ENCODE data around the gene PPARD. TPM values are rescaled to one million over a fixed set of nuclear protein-coding genes. Genes with fewer than 3 reads are reported as not detected.

The PPARD gene
- total and polyA plus RNA-seq, 4 experiments from 2014 or later: 2.6 to 38.7 (median 24.0) TPM

- intact Hi-C loops (cut with micrococcal nuclease): no loop called here
- ChIA-PET POLR2A (ENCODE audit: partially characterized antibody) (no interaction called here), CTCF (ENCODE audit: partially characterized antibody) (interaction anchor here (1.0 to 11.9 kb wide), 2 partner anchors 22 to 96 kb away, joined by 3 to 243 read pairs; partner anchors contain the start of gene PPARD)
These were observed 98.8 kb downstream of the PPARD start for GRCh38 chr6:35441205-35441604.

GRCh38 chr6:35441642-35442041, 99.3 kb downstream of the PPARD start:
- Histone ChIP-seq H3K4me3 (ENCODE audit: low read length in 2 of 2) (no peak overlapping the region), H3K36me3 (ENCODE audit: insufficient read depth, low read length) (no peaks in the 10 kb centered on the region), H3K4me1 (ENCODE audit: insufficient read depth, low read length) (peaks cover 6% of the 10 kb centered on the region), H3K27me3 (ENCODE audit: insufficient read depth, low read length) (no peaks in the 10 kb centered on the region), H3K27ac (ENCODE audit: low read depth, low read length) (no peak overlapping the region), H3K9me3 (ENCODE audit: control insufficient read depth in 1 of 2, low read length in 2 of 2) (no peaks in the 10 kb centered on the region)
- no peaks in the 10 kb centered on the region for H3K36me3 Mint-ChIP-seq
- no peaks in the 10 kb centered on the region for H3K27me3 Mint-ChIP-seq
- ChIA-PET CTCF (ENCODE audit: partially characterized antibody) (interaction anchor here (0.6 to 11.9 kb wide), 2 partner anchors 96 to 328 kb away, joined by 3 to 243 read pairs; partner anchors contain the start of gene PPARD), POLR2A (ENCODE audit: partially characterized antibody) (no interaction called here)
- DNase-seq: no peak
- intact Hi-C loops (cut with micrococcal nuclease): no loop called here
- H3K4me1 Mint-ChIP-seq: peaks cover 2 to 17% (median 5%) of the 10 kb centered on the region in 4 donors
- no peak overlapping the region for H3K27ac Mint-ChIP-seq
- H3K4me3 Mint-ChIP-seq: no peak overlapping the region
- no peaks in the 10 kb centered on the region for H3K9me3 Mint-ChIP-seq

More at GRCh38 chr6:35441205-35441604, 98.8 kb downstream of the PPARD start:
- H3K27me3 Mint-ChIP-seq: no peaks in the 10 kb centered on the region
- H3K27ac ChIP-seq (ENCODE audit: low read depth, low read length): no peak overlapping the region
- H3K9me3 Mint-ChIP-seq: no peaks in the 10 kb centered on the region
- DNase-seq: no peak
- peaks cover 6% of the 10 kb centered on the region for H3K4me1 ChIP-seq (ENCODE audit: insufficient read depth, low read length)
- H3K4me3 ChIP-seq (ENCODE audit: low read length in 2 of 2): no peak overlapping the region
- H3K4me1 Mint-ChIP-seq: peaks cover 2 to 13% (median 5%) of the 10 kb centered on the region in 4 donors
- no peak overlapping the region for H3K4me3 Mint-ChIP-seq
- no peak overlapping the region for H3K27ac Mint-ChIP-seq
- H3K36me3 Mint-ChIP-seq: no peaks in the 10 kb centered on the region
- H3K9me3 ChIP-seq (ENCODE audit: control insufficient read depth in 1 of 2, low read length in 2 of 2): no peaks in the 10 kb centered on the region
- no peaks in the 10 kb centered on the region for H3K27me3 ChIP-seq (ENCODE audit: insufficient read depth, low read length)
- H3K36me3 ChIP-seq (ENCODE audit: insufficient read depth, low read length): no peaks in the 10 kb centered on the region

- Mint-ChIP-seq H3K9me3 (no peaks in the 10 kb centered on the region), H3K27ac (no peak overlapping the region), H3K27me3 (no peaks in the 10 kb centered on the region), H3K4me3 (no peak overlapping the region), H3K36me3 (no peaks in the 10 kb centered on the region), H3K4me1 (peaks cover 2 to 17% (median 5%) of the 10 kb centered on the region in 4 donors)
- POLR2A ChIA-PET (ENCODE audit: partially characterized antibody): no interaction called here
- H3K4me1 ChIP-seq (ENCODE audit: insufficient read depth, low read length): peaks cover 6% of the 10 kb centered on the region
- H3K27ac ChIP-seq (ENCODE audit: low read depth, low read length): no peak overlapping the region
- DNase-seq: no peak
- H3K36me3 ChIP-seq (ENCODE audit: insufficient read depth, low read length): no peaks in the 10 kb centered on the region
- CTCF ChIA-PET (ENCODE audit: partially characterized antibody): interaction anchor here (0.9 to 11.9 kb wide), 4 partner anchors 24 to 145 kb away, joined by 3 to 243 read pairs (median 8); partner anchors contain the start of genes DEF6 and PPARD
- intact Hi-C loops (cut with micrococcal nuclease): no loop called here
- no peaks in the 10 kb centered on the region for H3K27me3 ChIP-seq (ENCODE audit: insufficient read depth, low read length)
- no peak overlapping the region for H3K4me3 ChIP-seq (ENCODE audit: low read length in 2 of 2)
- H3K9me3 ChIP-seq (ENCODE audit: control insufficient read depth in 1 of 2, low read length in 2 of 2): no peaks in the 10 kb centered on the region
These were observed 100.3 kb downstream of the PPARD start for GRCh38 chr6:35442693-35443092.

- peaks cover 6% of the 10 kb centered on the region for H3K4me1 ChIP-seq (ENCODE audit: insufficient read depth, low read length)
- H3K27me3 Mint-ChIP-seq: no peaks in the 10 kb centered on the region
- H3K27ac Mint-ChIP-seq: peak overlapping the region in 2 of 7 donors; percentile 30 to 78
- no peak overlapping the region for H3K27ac ChIP-seq (ENCODE audit: low read depth, low read length)
- no peaks in the 10 kb centered on the region for H3K9me3 Mint-ChIP-seq
- no peak overlapping the region for H3K4me3 Mint-ChIP-seq
- H3K36me3 ChIP-seq (ENCODE audit: insufficient read depth, low read length): no peaks in the 10 kb centered on the region
- intact Hi-C loops (cut with micrococcal nuclease): no loop called here
- no peak for DNase-seq
- ChIA-PET POLR2A (ENCODE audit: partially characterized antibody) (no interaction called here), CTCF (ENCODE audit: partially characterized antibody) (interaction anchor here (0.9 to 11.9 kb wide), 6 partner anchors 24 to 146 kb away, joined by 3 to 243 read pairs (median 4); partner anchors contain the start of genes DEF6, PPARD and RPL10A)
- H3K9me3 ChIP-seq (ENCODE audit: control insufficient read depth in 1 of 2, low read length in 2 of 2): no peaks in the 10 kb centered on the region
- H3K4me1 Mint-ChIP-seq: peaks cover 2 to 17% (median 5%) of the 10 kb centered on the region in 4 donors
- no peak overlapping the region for H3K4me3 ChIP-seq (ENCODE audit: low read length in 2 of 2)
- H3K27me3 ChIP-seq (ENCODE audit: insufficient read depth, low read length): no peaks in the 10 kb centered on the region
- no peaks in the 10 kb centered on the region for H3K36me3 Mint-ChIP-seq
These were observed 101.1 kb downstream of the PPARD start for GRCh38 chr6:35443341-35444030.

- H3K4me3 Mint-ChIP-seq: no peak overlapping the region
- H3K36me3 Mint-ChIP-seq: no peaks in the 10 kb centered on the region
- H3K4me1 Mint-ChIP-seq: peaks cover 4 to 27% (median 15%) of the 10 kb centered on the region in 4 donors
- Histone ChIP-seq H3K27ac (ENCODE audit: low read depth, low read length) (no peak overlapping the region), H3K27me3 (ENCODE audit: insufficient read depth, low read length) (no peaks in the 10 kb centered on the region), H3K4me1 (ENCODE audit: insufficient read depth, low read length) (peaks cover 15% of the 10 kb centered on the region), H3K36me3 (ENCODE audit: insufficient read depth, low read length) (no peaks in the 10 kb centered on the region), H3K4me3 (ENCODE audit: low read length in 2 of 2) (no peak overlapping the region), H3K9me3 (ENCODE audit: control insufficient read depth in 1 of 2, low read length in 2 of 2) (no peaks in the 10 kb centered on the region)
- no peaks in the 10 kb centered on the region for H3K9me3 Mint-ChIP-seq
- DNase-seq: peak in 1 of 5 donors; percentile 14
- POLR2A ChIA-PET (ENCODE audit: partially characterized antibody): no interaction called here
- intact Hi-C loops (cut with micrococcal nuclease): no loop called here
- H3K27ac Mint-ChIP-seq: peak overlapping the region in 4 of 7 donors; percentile 35 to 57 (median 42)
- CTCF ChIA-PET (ENCODE audit: partially characterized antibody): interaction anchor here (3.2 to 11.9 kb wide), 5 partner anchors 27 to 150 kb away, joined by 12 to 243 read pairs (median 90); partner anchors contain the start of genes DEF6 and PPARD
- H3K27me3 Mint-ChIP-seq: no peaks in the 10 kb centered on the region
These were observed 103.3 kb downstream of the PPARD start for GRCh38 chr6:35445691-35446090.

GRCh38 chr6:35448191-35448590, 105.8 kb downstream of the PPARD start:
- H3K4me3 Mint-ChIP-seq: no peak overlapping the region
- intact Hi-C loops (cut with micrococcal nuclease): no loop called here
- Histone ChIP-seq H3K36me3 (ENCODE audit: insufficient read depth, low read length) (no peaks in the 10 kb centered on the region), H3K9me3 (ENCODE audit: control insufficient read depth in 1 of 2, low read length in 2 of 2) (no peaks in the 10 kb centered on the region), H3K4me1 (ENCODE audit: insufficient read depth, low read length) (peaks cover 30% of the 10 kb centered on the region), H3K4me3 (ENCODE audit: low read length in 2 of 2) (no peak overlapping the region), H3K27ac (ENCODE audit: low read depth, low read length) (no peak overlapping the region), H3K27me3 (ENCODE audit: insufficient read depth, low read length) (no peaks in the 10 kb centered on the region)
- POLR2A ChIA-PET (ENCODE audit: partially characterized antibody): interaction anchor here (0.8 to 7.5 kb wide), 4 partner anchors 20 to 151 kb away, joined by 3 to 107 read pairs (median 22); partner anchors contain the start of genes DEF6 and RPL10A
- H3K27me3 Mint-ChIP-seq: no peaks in the 10 kb centered on the region
- CTCF ChIA-PET (ENCODE audit: partially characterized antibody): interaction anchor here (1.0 to 11.9 kb wide), 13 partner anchors 8 to 152 kb away, joined by 3 to 243 read pairs (median 9); partner anchors contain the start of genes DEF6, PPARD and RPL10A
- no peaks in the 10 kb centered on the region for H3K9me3 Mint-ChIP-seq
- H3K27ac Mint-ChIP-seq: peak overlapping the region in 1 of 7 donors; percentile 32
- H3K36me3 Mint-ChIP-seq: peaks cover 0 to 2% of the 10 kb centered on the region in 2 donors
- peaks cover 18 to 44% (median 30%) of the 10 kb centered on the region in 4 donors for H3K4me1 Mint-ChIP-seq
- DNase-seq: no peak

- Mint-ChIP-seq H3K4me3 (peak overlapping the region in 2 of 8 donors; percentile 48 to 64), H3K27me3 (no peaks in the 10 kb centered on the region), H3K4me1 (peaks cover 27 to 54% (median 40%) of the 10 kb centered on the region in 4 donors), H3K27ac (peak overlapping the region; percentile 42 to 85 (median 73)), H3K9me3 (no peaks in the 10 kb centered on the region), H3K36me3 (peaks cover 0 to 4% of the 10 kb centered on the region in 2 donors)
- H3K27ac ChIP-seq (ENCODE audit: low read depth, low read length): no peak overlapping the region
- intact Hi-C loops (cut with micrococcal nuclease): loop anchor here (1.0 kb wide), 5 partner anchors 30 to 152 kb away; partner anchors contain the start of genes DEF6 and PPARD
- H3K27me3 ChIP-seq (ENCODE audit: insufficient read depth, low read length): no peaks in the 10 kb centered on the region
- H3K9me3 ChIP-seq (ENCODE audit: control insufficient read depth in 1 of 2, low read length in 2 of 2): no peaks in the 10 kb centered on the region
- H3K4me1 ChIP-seq (ENCODE audit: insufficient read depth, low read length): peaks cover 41% of the 10 kb centered on the region
- no peak overlapping the region for H3K4me3 ChIP-seq (ENCODE audit: low read length in 2 of 2)
- ChIA-PET POLR2A (ENCODE audit: partially characterized antibody) (interaction anchor here (0.7 to 7.5 kb wide), 13 partner anchors 19 to 152 kb away, joined by 3 to 107 read pairs (median 4); partner anchors contain the start of genes DEF6, PPARD and RPL10A), CTCF (ENCODE audit: partially characterized antibody) (interaction anchor here (0.8 to 11.9 kb wide), 24 partner anchors 8 to 163 kb away, joined by 3 to 243 read pairs (median 4); partner anchors contain the start of genes DEF6, PPARD and RPL10A)
- DNase-seq: peak in 4 of 5 donors; percentile 73 to 77 (median 74)
- H3K36me3 ChIP-seq (ENCODE audit: insufficient read depth, low read length): no peaks in the 10 kb centered on the region
These were observed 107.0 kb downstream of the PPARD start for GRCh38 chr6:35449287-35449881.
